WTC11 (cell line): ENCODE measurements around the gene ALKBH8. TPM values are rescaled to one million over a fixed set of nuclear protein-coding genes. Genes with fewer than 3 reads are reported as not detected.

Source experiments
- ATAC-seq: fragments of 200-7000 bp; cut with Tn5 transposase; 2 replicates; pipeline ENCODE4 v1.10.0; 2021; ENCODE audit warnings: mild to moderate bottlenecking, moderate library complexity
- CTCF ChIA-PET: fragments of 300-600 bp; sonication (Branson Sonifier 250); formaldehyde crosslinking; loops from one replicate; lab custom pipeline; 2021; ENCODE audit warnings: antibody characterized with exemption; lab: Charles Lee
- POLR2A ChIA-PET: fragments of 350-600 bp; sonication (Branson Sonifier 250); formaldehyde crosslinking; loops from one replicate; lab custom pipeline; 2021; ENCODE audit warnings: antibody characterized with exemption; lab: Charles Lee
- DNase-seq: peaks from one replicate; pipeline ENCODE4 v3.0.0; 2021; ENCODE audit warnings: low spot score
- H3K27ac Mint-ChIP-seq: 2 replicates; pipeline ENCODE4 v1.8.0; 2021; ENCODE audit warnings: mixed read lengths
- H3K27me3 Mint-ChIP-seq: 2 replicates; pipeline ENCODE4 v1.8.0; 2021; ENCODE audit warnings: low read depth, mild to moderate bottlenecking, moderate library complexity, mixed read lengths
- H3K36me3 Mint-ChIP-seq: 2 replicates; pipeline ENCODE4 v1.8.0; 2021; ENCODE audit warnings: mixed read lengths
- H3K4me1 Mint-ChIP-seq: 2 replicates; pipeline ENCODE4 v1.8.0; 2022; ENCODE audit warnings: mixed read lengths
- H3K4me3 Mint-ChIP-seq: 2 replicates; pipeline ENCODE4 v1.8.0; 2021; ENCODE audit warnings: mild to moderate bottlenecking, moderate library complexity, mixed read lengths
- H3K9me3 Mint-ChIP-seq: 2 replicates; pipeline ENCODE4 v1.8.0; 2021; ENCODE audit warnings: mixed read lengths
- FOXK1 ChIP-seq: sonication (generic); formaldehyde crosslinking; IDR thresholded peaks from 2 replicates; pipeline ENCODE4 v1.8.0; 2022; ENCODE audit warnings: mild to moderate bottlenecking, moderate library complexity, missing genetic modification reagents
- MXD4 ChIP-seq: fragments of 250-450 bp; sonication (Bioruptor Pico); IDR thresholded peaks from 2 replicates; pipeline ENCODE4 v1.8.0; 2021; ENCODE audit warnings: mild to moderate bottlenecking, moderate library complexity, borderline replicate concordance
- NFE2L1 ChIP-seq: sonication (generic); formaldehyde crosslinking; IDR thresholded peaks from 2 replicates; pipeline ENCODE4 v1.8.1; 2023; ENCODE audit warnings: missing genetic modification reagents
- NFYB ChIP-seq: sonication (generic); formaldehyde crosslinking; conservative IDR thresholded peaks from 2 replicates; pipeline ENCODE4 v1.8.0; 2022; ENCODE audit warnings: low read depth, missing genetic modification reagents
- RORB ChIP-seq: fragments of 250-450 bp; sonication (Bioruptor Pico); IDR thresholded peaks from 2 replicates; pipeline ENCODE4 v1.9.0; 2021; ENCODE audit warnings: mild to moderate bottlenecking
- SP1 ChIP-seq: sonication (generic); formaldehyde crosslinking; conservative IDR thresholded peaks from 2 replicates; pipeline ENCODE4 v1.8.1; 2022; ENCODE audit warnings: missing genetic modification reagents
- TEAD1 ChIP-seq: sonication (generic); formaldehyde crosslinking; IDR thresholded peaks from 2 replicates; pipeline ENCODE4 v1.8.0; 2022; ENCODE audit warnings: mild to moderate bottlenecking, missing genetic modification reagents
- TEAD4 ChIP-seq: sonication (generic); formaldehyde crosslinking; IDR thresholded peaks from 2 replicates; pipeline ENCODE4 v1.8.0; 2022; ENCODE audit warnings: mild to moderate bottlenecking, missing genetic modification reagents
- ZNF138 ChIP-seq: sonication (generic); formaldehyde crosslinking; conservative IDR thresholded peaks from 2 replicates; pipeline ENCODE4 v1.8.1; 2022; ENCODE audit warnings: mild to moderate bottlenecking, moderate library complexity, missing genetic modification reagents
- ZNF232 ChIP-seq: sonication (generic); formaldehyde crosslinking; IDR thresholded peaks from 2 replicates; pipeline ENCODE4 v1.8.0; 2022; ENCODE audit warnings: mild to moderate bottlenecking, missing genetic modification reagents
- ZNF317 ChIP-seq: sonication (generic); formaldehyde crosslinking; IDR thresholded peaks from 2 replicates; pipeline ENCODE4 v1.8.1; 2023; ENCODE audit warnings: low read depth, mild to moderate bottlenecking, moderate library complexity, missing genetic modification reagents, borderline replicate concordance
- total RNA-seq: library from RNA; stranded (reverse); gene quantifications from 3 replicates; pipeline ENCODE4 v1.2.3, GENCODE V29; 2021
- TF ChIP-seq, protein P1 (sequence below): sonication (generic); formaldehyde crosslinking; IDR thresholded peaks from 2 replicates; pipeline ENCODE4 v1.8.0; 2022; ENCODE audit warnings: missing genetic modification reagents
- TF ChIP-seq, protein P2 (sequence below): sonication (generic); formaldehyde crosslinking; IDR thresholded peaks from 2 replicates; pipeline ENCODE4 v1.8.0; 2023; ENCODE audit warnings: mild to moderate bottlenecking, missing genetic modification reagents
- TF ChIP-seq, protein P3 (sequence below): sonication (generic); formaldehyde crosslinking; IDR thresholded peaks from 2 replicates; pipeline ENCODE4 v1.8.1; 2022; ENCODE audit warnings: missing genetic modification reagents, borderline replicate concordance
- TF ChIP-seq, protein P4 (sequence below): sonication (generic); formaldehyde crosslinking; IDR thresholded peaks from 2 replicates; pipeline ENCODE4 v1.8.1; 2022; ENCODE audit warnings: mild to moderate bottlenecking, missing genetic modification reagents, moderate library complexity, borderline replicate concordance
- TF ChIP-seq, protein P5 (sequence below): fragments of 250-450 bp; sonication (Bioruptor Pico); IDR thresholded peaks from 2 replicates; pipeline ENCODE4 v1.9.0; 2021; ENCODE audit warnings: mild to moderate bottlenecking
- TF ChIP-seq, protein P6 (sequence below): fragments of 250-450 bp; sonication (Bioruptor Pico); IDR thresholded peaks from 2 replicates; pipeline ENCODE4 v1.8.0; 2021; ENCODE audit warnings: mild to moderate bottlenecking
- TF ChIP-seq, protein P7 (sequence below): sonication (generic); formaldehyde crosslinking; IDR thresholded peaks from 2 replicates; pipeline ENCODE4 v1.8.1; 2023; ENCODE audit warnings: mild to moderate bottlenecking, missing genetic modification reagents
- TF ChIP-seq, protein P8 (sequence below): fragments of 250-450 bp; sonication (Bioruptor Pico); IDR thresholded peaks from 2 replicates; pipeline ENCODE4 v1.9.0; 2021; ENCODE audit warnings: mild to moderate bottlenecking

ALKBH8 gene
- total RNA-seq, 1 experiment from 2014 or later, result 9.5 TPM

DNA sequence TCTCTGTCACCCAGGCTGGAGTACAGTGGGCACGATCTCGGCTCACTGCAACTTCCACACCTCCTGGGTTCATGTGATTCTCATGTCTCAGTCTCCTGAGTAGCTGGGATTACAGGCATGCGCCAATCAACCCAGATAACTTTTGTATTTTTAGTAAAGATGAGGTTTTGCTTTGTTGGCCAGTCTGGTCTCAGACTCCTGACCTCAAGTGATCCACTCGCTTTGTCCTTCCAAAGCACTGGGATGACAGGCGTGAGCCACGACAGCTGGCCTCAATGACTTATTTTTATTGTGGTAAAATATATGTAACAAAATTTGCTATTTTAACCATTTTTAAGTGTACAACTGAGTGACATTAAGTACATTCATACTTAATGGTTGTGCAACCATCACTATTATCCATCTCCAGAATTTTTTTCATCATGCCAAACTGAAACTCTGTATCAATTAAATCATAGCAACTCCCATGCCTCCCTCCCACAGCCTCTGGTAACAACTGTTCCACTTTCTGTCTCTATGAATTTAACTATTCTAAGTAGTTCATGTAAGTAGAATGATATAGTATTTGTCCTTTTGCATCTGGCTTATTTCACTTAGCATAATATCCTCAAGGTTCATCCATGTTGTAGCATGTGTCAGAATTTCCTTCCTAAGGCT, 57.2 kb downstream of the ALKBH8 start:
- no peaks in the 10 kb centered on the region for H3K27me3 Mint-ChIP-seq
- H3K4me3 Mint-ChIP-seq, result no peak overlapping the region
- no peak overlapping the region; the same call in 1 of the 2 replicates for H3K27ac Mint-ChIP-seq
- peaks cover 21% of the 10 kb centered on the region for H3K36me3 Mint-ChIP-seq
- DNase-seq (no peak), ATAC-seq (no peak)
- CTCF ChIA-PET, result no interaction called here
- POLR2A ChIA-PET, result no interaction called here
- H3K4me1 Mint-ChIP-seq, result no peaks in the 10 kb centered on the region
- peaks cover 7% of the 10 kb centered on the region; the same call in 1 of the 2 replicates for H3K9me3 Mint-ChIP-seq
- TF ChIP-seq, protein P1, sequence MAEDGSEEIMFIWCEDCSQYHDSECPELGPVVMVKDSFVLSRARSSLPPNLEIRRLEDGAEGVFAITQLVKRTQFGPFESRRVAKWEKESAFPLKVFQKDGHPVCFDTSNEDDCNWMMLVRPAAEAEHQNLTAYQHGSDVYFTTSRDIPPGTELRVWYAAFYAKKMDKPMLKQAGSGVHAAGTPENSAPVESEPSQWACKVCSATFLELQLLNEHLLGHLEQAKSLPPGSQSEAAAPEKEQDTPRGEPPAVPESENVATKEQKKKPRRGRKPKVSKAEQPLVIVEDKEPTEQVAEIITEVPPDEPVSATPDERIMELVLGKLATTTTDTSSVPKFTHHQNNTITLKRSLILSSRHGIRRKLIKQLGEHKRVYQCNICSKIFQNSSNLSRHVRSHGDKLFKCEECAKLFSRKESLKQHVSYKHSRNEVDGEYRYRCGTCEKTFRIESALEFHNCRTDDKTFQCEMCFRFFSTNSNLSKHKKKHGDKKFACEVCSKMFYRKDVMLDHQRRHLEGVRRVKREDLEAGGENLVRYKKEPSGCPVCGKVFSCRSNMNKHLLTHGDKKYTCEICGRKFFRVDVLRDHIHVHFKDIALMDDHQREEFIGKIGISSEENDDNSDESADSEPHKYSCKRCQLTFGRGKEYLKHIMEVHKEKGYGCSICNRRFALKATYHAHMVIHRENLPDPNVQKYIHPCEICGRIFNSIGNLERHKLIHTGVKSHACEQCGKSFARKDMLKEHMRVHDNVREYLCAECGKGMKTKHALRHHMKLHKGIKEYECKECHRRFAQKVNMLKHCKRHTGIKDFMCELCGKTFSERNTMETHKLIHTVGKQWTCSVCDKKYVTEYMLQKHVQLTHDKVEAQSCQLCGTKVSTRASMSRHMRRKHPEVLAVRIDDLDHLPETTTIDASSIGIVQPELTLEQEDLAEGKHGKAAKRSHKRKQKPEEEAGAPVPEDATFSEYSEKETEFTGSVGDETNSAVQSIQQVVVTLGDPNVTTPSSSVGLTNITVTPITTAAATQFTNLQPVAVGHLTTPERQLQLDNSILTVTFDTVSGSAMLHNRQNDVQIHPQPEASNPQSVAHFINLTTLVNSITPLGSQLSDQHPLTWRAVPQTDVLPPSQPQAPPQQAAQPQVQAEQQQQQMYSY (CRISPR knock-in tag), result no peak
- TF ChIP-seq, protein P2, sequence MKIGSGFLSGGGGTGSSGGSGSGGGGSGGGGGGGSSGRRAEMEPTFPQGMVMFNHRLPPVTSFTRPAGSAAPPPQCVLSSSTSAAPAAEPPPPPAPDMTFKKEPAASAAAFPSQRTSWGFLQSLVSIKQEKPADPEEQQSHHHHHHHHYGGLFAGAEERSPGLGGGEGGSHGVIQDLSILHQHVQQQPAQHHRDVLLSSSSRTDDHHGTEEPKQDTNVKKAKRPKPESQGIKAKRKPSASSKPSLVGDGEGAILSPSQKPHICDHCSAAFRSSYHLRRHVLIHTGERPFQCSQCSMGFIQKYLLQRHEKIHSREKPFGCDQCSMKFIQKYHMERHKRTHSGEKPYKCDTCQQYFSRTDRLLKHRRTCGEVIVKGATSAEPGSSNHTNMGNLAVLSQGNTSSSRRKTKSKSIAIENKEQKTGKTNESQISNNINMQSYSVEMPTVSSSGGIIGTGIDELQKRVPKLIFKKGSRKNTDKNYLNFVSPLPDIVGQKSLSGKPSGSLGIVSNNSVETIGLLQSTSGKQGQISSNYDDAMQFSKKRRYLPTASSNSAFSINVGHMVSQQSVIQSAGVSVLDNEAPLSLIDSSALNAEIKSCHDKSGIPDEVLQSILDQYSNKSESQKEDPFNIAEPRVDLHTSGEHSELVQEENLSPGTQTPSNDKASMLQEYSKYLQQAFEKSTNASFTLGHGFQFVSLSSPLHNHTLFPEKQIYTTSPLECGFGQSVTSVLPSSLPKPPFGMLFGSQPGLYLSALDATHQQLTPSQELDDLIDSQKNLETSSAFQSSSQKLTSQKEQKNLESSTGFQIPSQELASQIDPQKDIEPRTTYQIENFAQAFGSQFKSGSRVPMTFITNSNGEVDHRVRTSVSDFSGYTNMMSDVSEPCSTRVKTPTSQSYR (CRISPR knock-in tag), result no peak
- TF ChIP-seq, protein P3, sequence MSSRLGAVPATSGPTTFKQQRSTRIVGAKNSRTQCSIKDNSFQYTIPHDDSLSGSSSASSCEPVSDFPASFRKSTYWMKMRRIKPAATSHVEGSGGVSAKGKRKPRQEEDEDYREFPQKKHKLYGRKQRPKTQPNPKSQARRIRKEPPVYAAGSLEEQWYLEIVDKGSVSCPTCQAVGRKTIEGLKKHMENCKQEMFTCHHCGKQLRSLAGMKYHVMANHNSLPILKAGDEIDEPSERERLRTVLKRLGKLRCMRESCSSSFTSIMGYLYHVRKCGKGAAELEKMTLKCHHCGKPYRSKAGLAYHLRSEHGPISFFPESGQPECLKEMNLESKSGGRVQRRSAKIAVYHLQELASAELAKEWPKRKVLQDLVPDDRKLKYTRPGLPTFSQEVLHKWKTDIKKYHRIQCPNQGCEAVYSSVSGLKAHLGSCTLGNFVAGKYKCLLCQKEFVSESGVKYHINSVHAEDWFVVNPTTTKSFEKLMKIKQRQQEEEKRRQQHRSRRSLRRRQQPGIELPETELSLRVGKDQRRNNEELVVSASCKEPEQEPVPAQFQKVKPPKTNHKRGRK, result no peak
- TF ChIP-seq RORB (CRISPR knock-in tag) (no peak), ZNF232 (CRISPR knock-in tag) (no peak), ZNF138 (CRISPR knock-in tag) (no peak), MXD4 (CRISPR knock-in tag) (no peak), ZNF317 (CRISPR knock-in tag) (no peak), NFYB (CRISPR knock-in tag) (no peak), TEAD4 (CRISPR knock-in tag) (no peak)
- TF ChIP-seq, protein P4, sequence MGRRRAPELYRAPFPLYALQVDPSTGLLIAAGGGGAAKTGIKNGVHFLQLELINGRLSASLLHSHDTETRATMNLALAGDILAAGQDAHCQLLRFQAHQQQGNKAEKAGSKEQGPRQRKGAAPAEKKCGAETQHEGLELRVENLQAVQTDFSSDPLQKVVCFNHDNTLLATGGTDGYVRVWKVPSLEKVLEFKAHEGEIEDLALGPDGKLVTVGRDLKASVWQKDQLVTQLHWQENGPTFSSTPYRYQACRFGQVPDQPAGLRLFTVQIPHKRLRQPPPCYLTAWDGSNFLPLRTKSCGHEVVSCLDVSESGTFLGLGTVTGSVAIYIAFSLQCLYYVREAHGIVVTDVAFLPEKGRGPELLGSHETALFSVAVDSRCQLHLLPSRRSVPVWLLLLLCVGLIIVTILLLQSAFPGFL (CRISPR knock-in tag), result no peak

DNA sequence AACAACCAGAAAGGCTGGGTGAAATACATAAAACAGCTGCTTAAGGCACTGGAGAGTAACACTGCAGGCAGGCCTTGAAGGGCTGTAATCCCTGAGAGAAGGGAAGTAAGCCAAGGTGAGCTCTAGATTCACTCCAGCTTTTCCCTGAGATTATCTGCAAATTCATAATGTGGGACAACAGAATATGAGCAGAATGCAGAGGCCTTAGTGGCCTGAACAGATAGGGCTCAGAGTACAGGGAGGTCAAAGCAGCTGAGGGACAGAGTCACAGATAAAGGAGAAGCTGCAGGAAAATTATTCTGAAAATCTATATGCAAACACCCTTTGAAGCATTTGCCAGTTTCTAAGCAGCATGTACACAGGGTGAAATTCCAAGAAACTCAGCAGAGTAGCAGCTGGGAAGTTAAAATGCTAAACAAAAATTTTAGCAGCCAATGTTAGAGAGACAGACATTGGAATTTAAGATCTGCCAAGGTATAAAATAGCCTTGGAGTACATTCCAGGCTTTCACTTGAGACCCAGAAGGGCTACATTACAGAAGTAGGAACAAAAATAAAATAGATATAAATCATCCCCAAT, 59.8 kb downstream of the ALKBH8 start:
- DNase-seq, result no peak
- Mint-ChIP-seq H3K9me3 (peaks cover 28% of the 10 kb centered on the region), H3K4me3 (no peak overlapping the region), H3K27ac (0 out of 2 replicates have a peak overlapping the region, but pooled peaks have one; percentile 26), H3K27me3 (no peaks in the 10 kb centered on the region), H3K4me1 (no peaks in the 10 kb centered on the region), H3K36me3 (peaks cover 45% of the 10 kb centered on the region)
- TF ChIP-seq NFE2L1 (CRISPR knock-in tag), result no peak
- TF ChIP-seq SP1 (CRISPR knock-in tag), result no peak
- TF ChIP-seq, protein P5, sequence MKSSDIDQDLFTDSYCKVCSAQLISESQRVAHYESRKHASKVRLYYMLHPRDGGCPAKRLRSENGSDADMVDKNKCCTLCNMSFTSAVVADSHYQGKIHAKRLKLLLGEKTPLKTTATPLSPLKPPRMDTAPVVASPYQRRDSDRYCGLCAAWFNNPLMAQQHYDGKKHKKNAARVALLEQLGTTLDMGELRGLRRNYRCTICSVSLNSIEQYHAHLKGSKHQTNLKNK (CRISPR knock-in tag), result no peak
- TF ChIP-seq FOXK1, result no peak
- TF ChIP-seq NFYB (CRISPR knock-in tag), result no peak
- TF ChIP-seq, protein P6, sequence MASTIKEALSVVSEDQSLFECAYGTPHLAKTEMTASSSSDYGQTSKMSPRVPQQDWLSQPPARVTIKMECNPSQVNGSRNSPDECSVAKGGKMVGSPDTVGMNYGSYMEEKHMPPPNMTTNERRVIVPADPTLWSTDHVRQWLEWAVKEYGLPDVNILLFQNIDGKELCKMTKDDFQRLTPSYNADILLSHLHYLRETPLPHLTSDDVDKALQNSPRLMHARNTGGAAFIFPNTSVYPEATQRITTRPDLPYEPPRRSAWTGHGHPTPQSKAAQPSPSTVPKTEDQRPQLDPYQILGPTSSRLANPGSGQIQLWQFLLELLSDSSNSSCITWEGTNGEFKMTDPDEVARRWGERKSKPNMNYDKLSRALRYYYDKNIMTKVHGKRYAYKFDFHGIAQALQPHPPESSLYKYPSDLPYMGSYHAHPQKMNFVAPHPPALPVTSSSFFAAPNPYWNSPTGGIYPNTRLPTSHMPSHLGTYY (CRISPR knock-in tag), result no peak
- TF ChIP-seq TEAD1 (CRISPR knock-in tag), result no peak
- TF ChIP-seq, protein P7, sequence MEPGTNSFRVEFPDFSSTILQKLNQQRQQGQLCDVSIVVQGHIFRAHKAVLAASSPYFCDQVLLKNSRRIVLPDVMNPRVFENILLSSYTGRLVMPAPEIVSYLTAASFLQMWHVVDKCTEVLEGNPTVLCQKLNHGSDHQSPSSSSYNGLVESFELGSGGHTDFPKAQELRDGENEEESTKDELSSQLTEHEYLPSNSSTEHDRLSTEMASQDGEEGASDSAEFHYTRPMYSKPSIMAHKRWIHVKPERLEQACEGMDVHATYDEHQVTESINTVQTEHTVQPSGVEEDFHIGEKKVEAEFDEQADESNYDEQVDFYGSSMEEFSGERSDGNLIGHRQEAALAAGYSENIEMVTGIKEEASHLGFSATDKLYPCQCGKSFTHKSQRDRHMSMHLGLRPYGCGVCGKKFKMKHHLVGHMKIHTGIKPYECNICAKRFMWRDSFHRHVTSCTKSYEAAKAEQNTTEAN (CRISPR knock-in tag), result no peak
- TF ChIP-seq, protein P8, sequence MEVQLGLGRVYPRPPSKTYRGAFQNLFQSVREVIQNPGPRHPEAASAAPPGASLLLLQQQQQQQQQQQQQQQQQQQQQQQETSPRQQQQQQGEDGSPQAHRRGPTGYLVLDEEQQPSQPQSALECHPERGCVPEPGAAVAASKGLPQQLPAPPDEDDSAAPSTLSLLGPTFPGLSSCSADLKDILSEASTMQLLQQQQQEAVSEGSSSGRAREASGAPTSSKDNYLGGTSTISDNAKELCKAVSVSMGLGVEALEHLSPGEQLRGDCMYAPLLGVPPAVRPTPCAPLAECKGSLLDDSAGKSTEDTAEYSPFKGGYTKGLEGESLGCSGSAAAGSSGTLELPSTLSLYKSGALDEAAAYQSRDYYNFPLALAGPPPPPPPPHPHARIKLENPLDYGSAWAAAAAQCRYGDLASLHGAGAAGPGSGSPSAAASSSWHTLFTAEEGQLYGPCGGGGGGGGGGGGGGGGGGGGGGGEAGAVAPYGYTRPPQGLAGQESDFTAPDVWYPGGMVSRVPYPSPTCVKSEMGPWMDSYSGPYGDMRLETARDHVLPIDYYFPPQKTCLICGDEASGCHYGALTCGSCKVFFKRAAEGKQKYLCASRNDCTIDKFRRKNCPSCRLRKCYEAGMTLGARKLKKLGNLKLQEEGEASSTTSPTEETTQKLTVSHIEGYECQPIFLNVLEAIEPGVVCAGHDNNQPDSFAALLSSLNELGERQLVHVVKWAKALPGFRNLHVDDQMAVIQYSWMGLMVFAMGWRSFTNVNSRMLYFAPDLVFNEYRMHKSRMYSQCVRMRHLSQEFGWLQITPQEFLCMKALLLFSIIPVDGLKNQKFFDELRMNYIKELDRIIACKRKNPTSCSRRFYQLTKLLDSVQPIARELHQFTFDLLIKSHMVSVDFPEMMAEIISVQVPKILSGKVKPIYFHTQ, result no peak
- ChIA-PET CTCF (no interaction called here), POLR2A (no interaction called here)
- no peak for ATAC-seq
